ENCODE data around the gene LSM14A. TPM values are rescaled to one million over a fixed set of nuclear protein-coding genes. Genes with fewer than 3 reads are reported as not detected.

Gene LSM14A
- total and polyA plus RNA-seq, 9 of the 15 experiments (the other 6 are each of a cell fraction or from before 2014, with no cell fraction given) = 19.5 to 150 (median 95.1) TPM

GRCh38 chr19:34217952-34218817 lies 45.9 kb downstream of the LSM14A start (continued):
- no peak for TF ChIP-seq CEBPG (CRISPR knock-in tag; IDR thresholded peaks at IDR 0.05)
- TF ChIP-seq CEBPG (tag; conservative IDR thresholded peaks at IDR 0.05 in 1 of 2, IDR thresholded peaks at IDR 0.05 in 1 of 2) = peak in 1 of 2 experiments; percentile 41; a peak in 1 of 4 replicates
- TF ChIP-seq POLR2A (conservative IDR thresholded peaks at IDR 0.05) = no peak
- TF ChIP-seq TBL1XR1 (IDR thresholded peaks at IDR 0.05; ENCODE audit: low read length in 2 of 2) = peak in 1 of 2 experiments; percentile 64; a peak in 1 of 4 replicates
- TF ChIP-seq ADNP (tag; IDR thresholded peaks at IDR 0.05) = peak; percentile 62
- TF ChIP-seq CEBPB (tag; IDR thresholded peaks at IDR 0.05) = 0 out of 2 replicates have a peak, but pooled peaks have one; percentile 14
- TF ChIP-seq, protein P1, sequence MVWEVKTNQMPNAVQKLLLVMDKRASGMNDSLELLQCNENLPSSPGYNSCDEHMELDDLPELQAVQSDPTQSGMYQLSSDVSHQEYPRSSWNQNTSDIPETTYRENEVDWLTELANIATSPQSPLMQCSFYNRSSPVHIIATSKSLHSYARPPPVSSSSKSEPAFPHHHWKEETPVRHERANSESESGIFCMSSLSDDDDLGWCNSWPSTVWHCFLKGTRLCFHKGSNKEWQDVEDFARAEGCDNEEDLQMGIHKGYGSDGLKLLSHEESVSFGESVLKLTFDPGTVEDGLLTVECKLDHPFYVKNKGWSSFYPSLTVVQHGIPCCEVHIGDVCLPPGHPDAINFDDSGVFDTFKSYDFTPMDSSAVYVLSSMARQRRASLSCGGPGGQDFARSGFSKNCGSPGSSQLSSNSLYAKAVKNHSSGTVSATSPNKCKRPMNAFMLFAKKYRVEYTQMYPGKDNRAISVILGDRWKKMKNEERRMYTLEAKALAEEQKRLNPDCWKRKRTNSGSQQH (CRISPR knock-in tag; IDR thresholded peaks at IDR 0.05) = no peak
- TF ChIP-seq BHLHE40 (IDR thresholded peaks at IDR 0.05; ENCODE audit: low read length) = 0 out of 2 replicates have a peak, but pooled peaks have one; percentile 20
- 0 out of 2 replicates have a peak, but pooled peaks have one; percentile 23 for TF ChIP-seq TCF3 (CRISPR knock-in tag; IDR thresholded peaks at IDR 0.05)
- no peak for TF ChIP-seq CHD4 (IDR thresholded peaks at IDR 0.05; ENCODE audit: insufficient read depth, insufficient replicate concordance, low read depth, low read length, poor library complexity, severe bottlenecking)
- peak; percentile 77 to 92; a peak in 3 of 4 replicates for TF ChIP-seq FOXA3 (CRISPR knock-in tag; conservative IDR thresholded peaks at IDR 0.05 in 1 of 2, IDR thresholded peaks at IDR 0.05 in 1 of 2)
- peak; percentile 58 for TF ChIP-seq CXXC5 (CRISPR knock-in tag; IDR thresholded peaks at IDR 0.05)
- TF ChIP-seq RUNX1 (IDR thresholded peaks at IDR 0.05; ENCODE audit: low read depth) = 0 out of 2 replicates have a peak, but pooled peaks have one; percentile 35
- TF ChIP-seq ZNF224 (CRISPR knock-in tag; IDR thresholded peaks at IDR 0.05) = no peak
- TF ChIP-seq JUND (IDR thresholded peaks at IDR 0.05; ENCODE audit: borderline replicate concordance, low read depth, low read length) = peak; percentile 52; the same call in 1 of the 2 replicates
- TF ChIP-seq JUND (tag; IDR thresholded peaks at IDR 0.05; ENCODE audit: borderline replicate concordance, low read depth, low read length) = no peak; the same call in 2 of the 3 replicates
- TF ChIP-seq RNF2 (IDR thresholded peaks at IDR 0.05) = peak; percentile 46; the same call in 1 of the 2 replicates
- TF ChIP-seq BCOR (IDR thresholded peaks at IDR 0.05) = peak; percentile 52; the same call in 1 of the 2 replicates
- TF ChIP-seq ZNF764 (CRISPR knock-in tag; IDR thresholded peaks at IDR 0.05; ENCODE audit: low read depth) = no peak
- TF ChIP-seq CREB3 (tag; conservative IDR thresholded peaks at IDR 0.05; ENCODE audit: low read depth) = no peak
- TF ChIP-seq PYGO2 (tag; IDR thresholded peaks at IDR 0.05) = no peak
- TF ChIP-seq PPARD (CRISPR knock-in tag; IDR thresholded peaks at IDR 0.05) = no peak
- TF ChIP-seq, protein P2, sequence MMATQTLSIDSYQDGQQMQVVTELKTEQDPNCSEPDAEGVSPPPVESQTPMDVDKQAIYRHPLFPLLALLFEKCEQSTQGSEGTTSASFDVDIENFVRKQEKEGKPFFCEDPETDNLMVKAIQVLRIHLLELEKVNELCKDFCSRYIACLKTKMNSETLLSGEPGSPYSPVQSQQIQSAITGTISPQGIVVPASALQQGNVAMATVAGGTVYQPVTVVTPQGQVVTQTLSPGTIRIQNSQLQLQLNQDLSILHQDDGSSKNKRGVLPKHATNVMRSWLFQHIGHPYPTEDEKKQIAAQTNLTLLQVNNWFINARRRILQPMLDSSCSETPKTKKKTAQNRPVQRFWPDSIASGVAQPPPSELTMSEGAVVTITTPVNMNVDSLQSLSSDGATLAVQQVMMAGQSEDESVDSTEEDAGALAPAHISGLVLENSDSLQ (IDR thresholded peaks at IDR 0.05) = peak; percentile 28; the same call in 1 of the 2 replicates
- 0 out of 2 replicates have a peak, but pooled peaks have one; percentile 49 for TF ChIP-seq ZEB2 (IDR thresholded peaks at IDR 0.05)
- 0 out of 2 replicates have a peak, but pooled peaks have one; percentile 30 for TF ChIP-seq SMAD4 (CRISPR knock-in tag; conservative IDR thresholded peaks at IDR 0.05)
- no peak for TF ChIP-seq TCF7L2 (IDR thresholded peaks at IDR 0.05; ENCODE audit: low read depth, low read length)

All from K562 (cell line).